SH-SY5Y (cell line): ENCODE results near the gene UBE2J2.

ENCODE experiments used
- GATA2 ChIP-seq: IDR thresholded peaks from 2 replicates; pipeline ENCODE4 v1.6.1; 2011; ENCODE audit warnings: mild to moderate bottlenecking, low read depth, low read length
- GATA3 ChIP-seq: IDR thresholded peaks from 2 replicates; pipeline ENCODE4 v1.6.1; 2011; ENCODE audit warnings: low read depth, mild to moderate bottlenecking, low read length, moderate library complexity

DNA sequence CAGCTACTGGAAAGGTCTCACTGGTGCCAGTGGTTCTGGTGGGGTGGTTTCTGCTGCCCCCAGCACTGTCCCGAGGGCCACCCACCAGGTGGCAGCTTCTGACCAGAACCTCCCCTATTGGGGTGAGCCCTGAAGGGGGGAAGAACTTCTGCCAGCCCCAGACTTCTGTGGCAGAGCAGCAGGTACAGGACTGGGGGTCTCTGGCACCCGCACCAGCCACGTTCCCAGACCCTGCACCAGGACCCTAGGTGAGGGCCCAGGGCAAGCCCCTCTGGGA, 36.4 kb upstream of the UBE2J2 start:
- TF ChIP-seq GATA3 (no peak), GATA2 (no peak)
